Gastroesophageal sphincter (tissue), 3 donors: ENCODE measurements around the gene METTL17.

Experiments used
- CTCF ChIP-seq, 4 experiments: fragments of 200-600 bp in 2 of 4; fragments of 450-650 bp in 2 of 4; sonication (generic) in 1 of 4; IDR thresholded peaks; one replicate each; pipeline ENCODE4 v1.5.1; 2017 to 2019; ENCODE audit warnings: antibody characterized with exemption in 4 of 4, mild to moderate bottlenecking in 2 of 4, moderate library complexity in 2 of 4
- EP300 ChIP-seq: sonication (generic); formaldehyde crosslinking; IDR thresholded peaks from one replicate; pipeline ENCODE4 v1.6.1; 2017; ENCODE audit warnings: antibody characterized with exemption, mild to moderate bottlenecking
- POLR2AphosphoS5 ChIP-seq: sonication (generic); formaldehyde crosslinking; IDR thresholded peaks from one replicate; pipeline ENCODE4 v1.6.1; 2017; ENCODE audit warnings: antibody characterized with exemption

- TF ChIP-seq CTCF (IDR thresholded peaks at IDR 0.05), result no peak
- TF ChIP-seq POLR2AphosphoS5, result no peak
- no peak for TF ChIP-seq EP300
Measured at GRCh38 chr14:20978687-20979086, 11.1 kb upstream of the METTL17 start.
